ENCODE data around the gene PARD3.

Gene PARD3

GRCh38 chr10:34815185-34816084 lies at the start of gene PARD3:
Gene PARD3 (minus strand): TSS chr10:34815296. CDS start chr10:34814995, 301 bp downstream.
- peak; percentile 75 for DNase-seq (ENCODE audit: extremely low read depth, insufficient read length)
- Histone ChIP-seq H3K4me3 (replicated peaks; ENCODE audit: low read depth, low read length) (peak within 1 kb of the TSS; percentile 54), H3K27me3 (replicated peaks; ENCODE audit: control insufficient read depth, insufficient read depth, low read length) (no peaks in the 10 kb centered on the region; the same call in none of the 2 replicates), H3K36me3 (ENCODE audit: control insufficient read depth, insufficient read depth, low read length) (no peaks in the 10 kb centered on the region)
- TF ChIP-seq CTCF (IDR thresholded peaks at IDR 0.05; ENCODE audit: insufficient read depth, low read length, poor library complexity, severe bottlenecking) = no peak

GRCh38 chr10:34864149-34865067 lies 49.3 kb upstream of the PARD3 start:
- no peak overlapping the region for H3K4me3 ChIP-seq (replicated peaks; ENCODE audit: low read depth, low read length)
- no peak for DNase-seq (ENCODE audit: extremely low read depth, insufficient read length)
- H3K36me3 ChIP-seq (ENCODE audit: control insufficient read depth, insufficient read depth, low read length) = no peaks in the 10 kb centered on the region
- no peak for TF ChIP-seq CTCF (IDR thresholded peaks at IDR 0.05; ENCODE audit: insufficient read depth, low read length, poor library complexity, severe bottlenecking)
- H3K27me3 ChIP-seq (replicated peaks; ENCODE audit: control insufficient read depth, insufficient read depth, low read length) = no peaks in the 10 kb centered on the region

GRCh38 chr10:34862892-34863291 lies 47.8 kb upstream of the PARD3 start:
- Histone ChIP-seq H3K36me3 (ENCODE audit: control insufficient read depth, insufficient read depth, low read length) (no peaks in the 10 kb centered on the region), H3K27me3 (replicated peaks; ENCODE audit: control insufficient read depth, insufficient read depth, low read length) (no peaks in the 10 kb centered on the region), H3K4me3 (replicated peaks; ENCODE audit: low read depth, low read length) (no peak overlapping the region)
- no peak for DNase-seq (ENCODE audit: extremely low read depth, insufficient read length)
- TF ChIP-seq CTCF (IDR thresholded peaks at IDR 0.05; ENCODE audit: insufficient read depth, low read length, poor library complexity, severe bottlenecking) = no peak

GRCh38 chr10:34861293-34862021 lies 46.4 kb upstream of the PARD3 start:
- Histone ChIP-seq H3K27me3 (replicated peaks; ENCODE audit: control insufficient read depth, insufficient read depth, low read length) (no peaks in the 10 kb centered on the region), H3K36me3 (ENCODE audit: control insufficient read depth, insufficient read depth, low read length) (no peaks in the 10 kb centered on the region), H3K4me3 (replicated peaks; ENCODE audit: low read depth, low read length) (no peak overlapping the region)
- DNase-seq (ENCODE audit: extremely low read depth, insufficient read length) = no peak
- no peak for TF ChIP-seq CTCF (IDR thresholded peaks at IDR 0.05; ENCODE audit: insufficient read depth, low read length, poor library complexity, severe bottlenecking)

- no peaks in the 10 kb centered on the region for H3K27me3 ChIP-seq (replicated peaks; ENCODE audit: control insufficient read depth, insufficient read depth, low read length)
- no peak for TF ChIP-seq CTCF (IDR thresholded peaks at IDR 0.05; ENCODE audit: insufficient read depth, low read length, poor library complexity, severe bottlenecking)
- no peaks in the 10 kb centered on the region for H3K36me3 ChIP-seq (ENCODE audit: control insufficient read depth, insufficient read depth, low read length)
- DNase-seq (ENCODE audit: extremely low read depth, insufficient read length) = no peak
- no peak overlapping the region for H3K4me3 ChIP-seq (replicated peaks; ENCODE audit: low read depth, low read length)
Measured at GRCh38 chr10:34859170-34859569, 44.1 kb upstream of the PARD3 start.

Data from GM06990 (cell line).